Trophoblast cell (in vitro differentiated cells and primary cell): ENCODE data around the gene EDC3.

Source experiments
- DNase-seq, 2 donors: peaks; one replicate each; pipeline ENCODE4 v3.0.0-alpha.2; 2016
- H2AFZ ChIP-seq: 2 replicates; pipeline ENCODE4 v1.6.1; 2013; ENCODE audit warnings: low read length, moderate library complexity, mild to moderate bottlenecking; ENCODE audit not compliant: insufficient read depth, poor library complexity
- H2AK5ac ChIP-seq: 2 replicates; pipeline ENCODE4 v1.6.1; 2013; ENCODE audit warnings: mild to moderate bottlenecking, low read length
- H2BK120ac ChIP-seq: 2 replicates; pipeline ENCODE4 v1.6.1; 2013; ENCODE audit warnings: low read length, mild to moderate bottlenecking, moderate library complexity; ENCODE audit not compliant: insufficient read depth, poor library complexity
- H2BK12ac ChIP-seq: 2 replicates; pipeline ENCODE4 v1.6.1; 2013; ENCODE audit warnings: mild to moderate bottlenecking, low read length, moderate library complexity
- H2BK5ac ChIP-seq: 2 replicates; pipeline ENCODE4 v1.6.1; 2013; ENCODE audit warnings: low read length, low read depth, moderate library complexity, mild to moderate bottlenecking; ENCODE audit not compliant: poor library complexity
- H3K14ac ChIP-seq: 2 replicates; pipeline ENCODE4 v1.6.1; 2013; ENCODE audit warnings: mild to moderate bottlenecking, low read length
- H3K18ac ChIP-seq: 2 replicates; pipeline ENCODE4 v1.6.1; 2013; ENCODE audit warnings: mild to moderate bottlenecking, low read length
- H3K23ac ChIP-seq: 2 replicates; pipeline ENCODE4 v1.6.1; 2013; ENCODE audit warnings: low read length
- H3K27ac ChIP-seq: 2 replicates; pipeline ENCODE4 v1.5.1; 2013; ENCODE audit warnings: low read depth, mild to moderate bottlenecking, inconsistent platforms, low read length, moderate library complexity
- H3K27me3 ChIP-seq: 2 replicates; pipeline ENCODE4 v1.6.1; 2013; ENCODE audit warnings: inconsistent platforms, mild to moderate bottlenecking, low read length, moderate library complexity; ENCODE audit not compliant: insufficient read depth
- H3K36me3 ChIP-seq, 2 experiments: 1 replicate in 1 of 2; 2 replicates in 1 of 2; pipeline ENCODE4 v1.6.1; 2013; ENCODE audit warnings: low read length in 2 of 2, mild to moderate bottlenecking in 2 of 2, moderate library complexity in 1 of 2; ENCODE audit not compliant: insufficient read depth in 2 of 2, control insufficient read depth in 1 of 2
- H3K4ac ChIP-seq: 2 replicates; pipeline ENCODE4 v1.6.1; 2013; ENCODE audit warnings: low read depth, mild to moderate bottlenecking, low read length, moderate library complexity
- H3K4me1 ChIP-seq, 2 experiments: 1 replicate in 1 of 2; 2 replicates in 1 of 2; pipeline ENCODE4 v1.6.1; 2013; ENCODE audit warnings: low read length in 2 of 2, mild to moderate bottlenecking in 2 of 2, moderate library complexity in 1 of 2; ENCODE audit not compliant: insufficient read depth in 2 of 2, control insufficient read depth in 1 of 2
- H3K4me2 ChIP-seq: 2 replicates; pipeline ENCODE4 v1.6.1; 2013; ENCODE audit warnings: inconsistent platforms, mild to moderate bottlenecking, low read length, moderate library complexity
- H3K4me3 ChIP-seq: 2 replicates; pipeline ENCODE4 v1.5.1; 2013; ENCODE audit warnings: mild to moderate bottlenecking, low read depth, low read length, inconsistent platforms
- H3K79me1 ChIP-seq: one replicate; pipeline ENCODE4 v1.6.1; 2013; ENCODE audit warnings: low read length
- H3K79me2 ChIP-seq: 2 replicates; pipeline ENCODE4 v1.6.1; 2013; ENCODE audit warnings: low read length, mild to moderate bottlenecking; ENCODE audit not compliant: control insufficient read depth, insufficient read depth, poor library complexity
- H3K9ac ChIP-seq: 2 replicates; pipeline ENCODE4 v1.6.1; 2013; ENCODE audit warnings: mild to moderate bottlenecking, low read length
- H3K9me3 ChIP-seq: 2 replicates; pipeline ENCODE4 v1.6.1; 2013; ENCODE audit warnings: low read depth, mild to moderate bottlenecking, control low read depth, inconsistent platforms, low read length; ENCODE audit not compliant: insufficient read depth
- H4K12ac ChIP-seq: 2 replicates; pipeline ENCODE4 v1.6.1; 2013; ENCODE audit warnings: low read depth, mild to moderate bottlenecking, low read length, moderate library complexity
- H4K8ac ChIP-seq: 2 replicates; pipeline ENCODE4 v1.6.1; 2013; ENCODE audit warnings: low read depth, mild to moderate bottlenecking, low read length, moderate library complexity
- H4K91ac ChIP-seq: one replicate; pipeline ENCODE4 v1.6.1; 2013; ENCODE audit warnings: low read depth, mild to moderate bottlenecking, low read length, moderate library complexity
- WGBS: extraction: QIAGEN DNeasy Blood & Tissue Kit; methylation state at CpG from one replicate; pipeline ENCODE4 v1.1.7; 2013; ENCODE audit warnings: missing lambda C conversion rate; ENCODE audit not compliant: insufficient read length, insufficient coverage; ENCODE audit errors: extremely low coverage; 5-methylcytosine and 5-hydroxymethylcytosine counted together

The EDC3 gene

GRCh38 chr15:74626752-74627692 is 68.8 kb downstream of the EDC3 start:
- no peak overlapping the region for H4K12ac ChIP-seq
- H3K18ac ChIP-seq, result no peak overlapping the region
- H3K4ac ChIP-seq, result no peak overlapping the region
- no peak overlapping the region for H4K8ac ChIP-seq
- no peak overlapping the region for H4K91ac ChIP-seq
- no peak overlapping the region for H3K14ac ChIP-seq
- H3K27ac ChIP-seq, result no peak overlapping the region
- no CpG with 5 or more reads among the region's 10 CpGs for WGBS
- no peaks in the 10 kb centered on the region for H3K79me1 ChIP-seq
- H2BK120ac ChIP-seq, result no peak overlapping the region
- H3K27me3 ChIP-seq, result no peaks in the 10 kb centered on the region
- no peaks in the 10 kb centered on the region for H3K79me2 ChIP-seq
- no peak overlapping the region for H2AK5ac ChIP-seq
- H3K9ac ChIP-seq, result no peak overlapping the region
- H2AFZ ChIP-seq, result no peak overlapping the region
- H3K4me1 ChIP-seq, result no peaks in the 10 kb centered on the region
- no peak overlapping the region for H2BK5ac ChIP-seq
- no peak overlapping the region for H2BK12ac ChIP-seq
- H3K36me3 ChIP-seq, result peaks cover 95 to 96% of the 10 kb centered on the region in 2 experiments
- no peak for DNase-seq
- H3K4me2 ChIP-seq, result no peak overlapping the region
- no peaks in the 10 kb centered on the region for H3K9me3 ChIP-seq
- H3K4me3 ChIP-seq, result no peak overlapping the region
- no peak overlapping the region for H3K23ac ChIP-seq

GRCh38 chr15:74626336-74626735 is 69.5 kb downstream of the EDC3 start:
- no peak overlapping the region for H2AK5ac ChIP-seq
- no peaks in the 10 kb centered on the region for H3K9me3 ChIP-seq
- H3K23ac ChIP-seq, result no peak overlapping the region
- H2BK12ac ChIP-seq, result no peak overlapping the region
- no peak overlapping the region for H4K8ac ChIP-seq
- no peak overlapping the region for H4K91ac ChIP-seq
- H3K4me1 ChIP-seq, result no peaks in the 10 kb centered on the region
- no peaks in the 10 kb centered on the region for H3K27me3 ChIP-seq
- H3K4me2 ChIP-seq, result no peak overlapping the region
- H3K4me3 ChIP-seq, result no peak overlapping the region
- H3K79me2 ChIP-seq, result no peaks in the 10 kb centered on the region
- WGBS, result no CpG with 5 or more reads among the region's 7 CpGs
- no peak overlapping the region for H3K4ac ChIP-seq
- no peak overlapping the region for H2BK5ac ChIP-seq
- no peak overlapping the region for H3K18ac ChIP-seq
- H2AFZ ChIP-seq, result no peak overlapping the region
- H3K79me1 ChIP-seq, result no peaks in the 10 kb centered on the region
- peaks cover 98% of the 10 kb centered on the region in 2 experiments for H3K36me3 ChIP-seq
- no peak overlapping the region for H3K14ac ChIP-seq
- no peak overlapping the region for H2BK120ac ChIP-seq
- no peak overlapping the region for H4K12ac ChIP-seq
- no peak overlapping the region for H3K27ac ChIP-seq
- no peak for DNase-seq
- no peak overlapping the region for H3K9ac ChIP-seq

GRCh38 chr15:74625693-74626092 is 70.1 kb downstream of the EDC3 start:
- no peaks in the 10 kb centered on the region for H3K79me2 ChIP-seq
- H2AFZ ChIP-seq, result no peak overlapping the region
- no peak overlapping the region for H4K8ac ChIP-seq
- no peaks in the 10 kb centered on the region for H3K27me3 ChIP-seq
- no peak overlapping the region for H3K4me2 ChIP-seq
- no peak overlapping the region for H2BK120ac ChIP-seq
- no peak overlapping the region for H2BK12ac ChIP-seq
- H3K9me3 ChIP-seq, result no peaks in the 10 kb centered on the region
- no peak overlapping the region for H3K27ac ChIP-seq
- H3K4ac ChIP-seq, result no peak overlapping the region
- no peak overlapping the region for H4K91ac ChIP-seq
- peaks cover 99% of the 10 kb centered on the region in 2 experiments for H3K36me3 ChIP-seq
- H2AK5ac ChIP-seq, result no peak overlapping the region
- H3K9ac ChIP-seq, result no peak overlapping the region
- H3K23ac ChIP-seq, result no peak overlapping the region
- no peak overlapping the region for H2BK5ac ChIP-seq
- no peaks in the 10 kb centered on the region for H3K4me1 ChIP-seq
- H3K18ac ChIP-seq, result no peak overlapping the region
- no peak for DNase-seq
- no CpG with 5 or more reads among the region's 6 CpGs for WGBS
- no peak overlapping the region for H3K14ac ChIP-seq
- no peak overlapping the region for H3K4me3 ChIP-seq
- no peaks in the 10 kb centered on the region for H3K79me1 ChIP-seq
- no peak overlapping the region for H4K12ac ChIP-seq

- no peak overlapping the region for H2BK12ac ChIP-seq
- H3K4me3 ChIP-seq, result no peak overlapping the region
- H3K4me1 ChIP-seq, result no peaks in the 10 kb centered on the region
- no peak for DNase-seq
- no CpG with 5 or more reads among the region's 7 CpGs for WGBS
- H3K9me3 ChIP-seq, result no peaks in the 10 kb centered on the region
- no peak overlapping the region for H2BK120ac ChIP-seq
- H3K4ac ChIP-seq, result no peak overlapping the region
- no peak overlapping the region for H3K18ac ChIP-seq
- H3K23ac ChIP-seq, result no peak overlapping the region
- no peak overlapping the region for H3K27ac ChIP-seq
- H4K8ac ChIP-seq, result no peak overlapping the region
- no peak overlapping the region for H3K4me2 ChIP-seq
- H4K91ac ChIP-seq, result no peak overlapping the region
- no peaks in the 10 kb centered on the region for H3K27me3 ChIP-seq
- no peak overlapping the region for H2AK5ac ChIP-seq
- no peaks in the 10 kb centered on the region for H3K79me2 ChIP-seq
- no peak overlapping the region for H3K9ac ChIP-seq
- H2AFZ ChIP-seq, result no peak overlapping the region
- no peak overlapping the region for H4K12ac ChIP-seq
- no peaks in the 10 kb centered on the region for H3K79me1 ChIP-seq
- no peak overlapping the region for H3K14ac ChIP-seq
- peaks cover 99 to 100% of the 10 kb centered on the region in 2 experiments for H3K36me3 ChIP-seq
- H2BK5ac ChIP-seq, result no peak overlapping the region
These were observed 71.7 kb downstream of the EDC3 start for GRCh38 chr15:74624020-74624602.
